ENCODE data around the gene GALNT18. TPM values are rescaled to one million over a fixed set of nuclear protein-coding genes. Genes with fewer than 3 reads are reported as not detected.

The GALNT18 gene
- total RNA-seq, 4 donors from 2014 or later, result 4.7 to 20.4 (median 14.1) TPM

DNA sequence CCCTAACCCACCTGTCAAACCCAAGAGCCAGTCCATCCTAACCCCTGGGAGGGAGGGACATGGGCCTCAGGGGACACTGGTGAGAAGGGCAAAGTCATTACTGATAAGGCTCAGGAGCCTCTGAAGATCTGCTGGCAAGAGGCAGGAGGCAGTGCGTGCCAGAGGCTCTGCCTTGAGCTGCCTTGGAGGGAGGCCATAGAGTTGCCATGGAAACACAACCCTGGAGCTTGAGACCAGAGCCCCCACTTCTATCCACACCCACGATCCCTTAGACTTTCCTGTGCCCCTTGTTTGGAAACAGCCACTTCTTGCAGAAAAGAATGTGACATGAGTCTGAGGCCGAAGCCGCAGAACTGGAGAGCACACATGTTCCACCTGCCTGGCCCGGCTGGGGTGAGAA is 179.0 kb downstream of the GALNT18 start:
- intact Hi-C loops (cut with DNase I), result no loop called here
- peaks cover 0 to 23% (median 11%) of the 10 kb centered on the region in 3 donors for H3K4me1 ChIP-seq
- no peak overlapping the region for H3K27ac ChIP-seq
- no peak for DNase-seq
- WGBS, 2 donors, result 81 to 96% methylated on average over 4 to 5 of the region's 5 CpGs
- no peaks in the 10 kb centered on the region for H3K9me3 ChIP-seq
- H3K36me3 ChIP-seq, result no peaks in the 10 kb centered on the region
- no peaks in the 10 kb centered on the region for H3K27me3 ChIP-seq
- TF ChIP-seq, protein P1, sequence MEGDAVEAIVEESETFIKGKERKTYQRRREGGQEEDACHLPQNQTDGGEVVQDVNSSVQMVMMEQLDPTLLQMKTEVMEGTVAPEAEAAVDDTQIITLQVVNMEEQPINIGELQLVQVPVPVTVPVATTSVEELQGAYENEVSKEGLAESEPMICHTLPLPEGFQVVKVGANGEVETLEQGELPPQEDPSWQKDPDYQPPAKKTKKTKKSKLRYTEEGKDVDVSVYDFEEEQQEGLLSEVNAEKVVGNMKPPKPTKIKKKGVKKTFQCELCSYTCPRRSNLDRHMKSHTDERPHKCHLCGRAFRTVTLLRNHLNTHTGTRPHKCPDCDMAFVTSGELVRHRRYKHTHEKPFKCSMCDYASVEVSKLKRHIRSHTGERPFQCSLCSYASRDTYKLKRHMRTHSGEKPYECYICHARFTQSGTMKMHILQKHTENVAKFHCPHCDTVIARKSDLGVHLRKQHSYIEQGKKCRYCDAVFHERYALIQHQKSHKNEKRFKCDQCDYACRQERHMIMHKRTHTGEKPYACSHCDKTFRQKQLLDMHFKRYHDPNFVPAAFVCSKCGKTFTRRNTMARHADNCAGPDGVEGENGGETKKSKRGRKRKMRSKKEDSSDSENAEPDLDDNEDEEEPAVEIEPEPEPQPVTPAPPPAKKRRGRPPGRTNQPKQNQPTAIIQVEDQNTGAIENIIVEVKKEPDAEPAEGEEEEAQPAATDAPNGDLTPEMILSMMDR (IDR thresholded peaks at IDR 0.05), result no peak
- TF ChIP-seq POLR2A (IDR thresholded peaks at IDR 0.05), result no peak
- H3K4me3 ChIP-seq, result no peak overlapping the region

DNA sequence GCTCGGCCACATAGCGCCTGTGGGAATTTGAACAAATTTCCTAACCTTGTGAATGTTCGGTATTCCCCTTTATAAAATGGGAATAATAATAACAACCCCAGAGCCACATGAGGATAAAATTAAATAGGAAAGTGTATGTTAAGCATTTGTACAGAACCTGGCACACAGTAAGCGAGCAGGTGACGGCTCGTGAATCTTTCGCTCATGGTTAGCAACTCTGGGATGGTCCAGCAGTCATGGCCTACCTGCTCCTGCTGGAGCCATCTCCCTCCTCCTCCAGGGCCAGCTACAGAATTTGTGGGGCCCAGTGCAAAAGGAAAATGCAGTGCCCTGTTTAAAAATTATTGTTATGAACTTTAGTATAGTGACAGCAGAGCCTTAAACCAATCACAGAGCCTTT is 180.3 kb downstream of the GALNT18 start:
- WGBS, 2 donors, result 93 to 96% methylated on average over 7 of the region's 7 CpGs
- TF ChIP-seq, protein P1 (IDR thresholded peaks at IDR 0.05), result no peak
- TF ChIP-seq POLR2A (IDR thresholded peaks at IDR 0.05), result no peak
- Histone ChIP-seq H3K27me3 (peaks cover 0 to 3% (median 0%) of the 10 kb centered on the region in 4 donors), H3K36me3 (no peaks in the 10 kb centered on the region), H3K4me3 (no peak overlapping the region), H3K27ac (no peak overlapping the region), H3K4me1 (peaks cover 0 to 23% (median 11%) of the 10 kb centered on the region in 3 donors), H3K9me3 (no peaks in the 10 kb centered on the region)
- intact Hi-C loops (cut with DNase I), result no loop called here
- no peak for DNase-seq

DNA sequence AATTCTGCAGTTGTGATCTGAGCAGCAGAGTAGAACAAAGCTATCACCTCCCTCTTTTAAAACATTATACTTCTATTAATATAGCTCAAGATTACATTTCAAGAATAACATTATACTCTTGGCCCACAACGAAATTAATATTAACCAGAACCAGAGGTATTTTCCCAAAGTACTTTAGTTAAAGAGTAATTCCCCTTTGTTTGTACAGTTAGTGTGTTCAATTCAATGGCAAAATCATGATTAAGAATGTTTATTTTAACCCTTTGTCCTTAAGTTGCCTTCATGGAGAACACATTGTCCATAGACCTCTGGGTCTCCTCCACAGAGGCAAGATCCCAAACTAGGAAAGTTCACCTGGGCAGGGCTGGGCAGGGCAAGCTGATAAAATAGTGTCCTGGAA is 180.7 kb downstream of the GALNT18 start:
- Histone ChIP-seq H3K4me1 (peaks cover 0 to 23% (median 11%) of the 10 kb centered on the region in 3 donors), H3K27me3 (peaks cover 0 to 3% (median 0%) of the 10 kb centered on the region in 4 donors), H3K36me3 (no peaks in the 10 kb centered on the region), H3K27ac (no peak overlapping the region), H3K4me3 (no peak overlapping the region), H3K9me3 (no peaks in the 10 kb centered on the region)
- 72 to 88% methylated on average over 1 of the region's 1 CpG for WGBS, 2 donors
- no peak for DNase-seq
- TF ChIP-seq, protein P1 (IDR thresholded peaks at IDR 0.05), result no peak
- TF ChIP-seq POLR2A (IDR thresholded peaks at IDR 0.05), result no peak
- intact Hi-C loops (cut with DNase I), result no loop called here

DNA sequence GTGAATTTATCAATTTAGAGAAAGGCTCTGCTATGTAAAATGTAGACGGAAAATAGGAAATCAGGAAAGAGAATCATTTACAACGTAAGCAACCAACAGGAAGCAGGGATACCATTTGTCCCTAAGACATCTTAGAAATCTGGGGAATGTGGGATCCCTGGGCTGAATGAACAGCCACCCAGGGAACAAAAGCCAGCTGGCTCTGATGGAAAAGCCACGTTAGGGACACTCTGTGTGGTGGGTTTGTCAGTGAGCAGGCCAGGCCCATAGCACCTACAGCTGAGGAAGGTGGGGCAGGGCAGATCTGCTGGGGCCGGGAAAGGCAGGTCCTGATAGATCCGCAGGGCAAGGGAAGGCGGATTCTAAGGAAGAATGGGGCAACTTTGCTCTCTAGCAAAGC is 181.7 kb downstream of the GALNT18 start:
- WGBS, 2 donors, result 81 to 86% methylated on average over 4 to 6 of the region's 6 CpGs
- no peaks in the 10 kb centered on the region for H3K9me3 ChIP-seq
- no peak overlapping the region for H3K27ac ChIP-seq
- TF ChIP-seq, protein P1 (IDR thresholded peaks at IDR 0.05), result no peak
- TF ChIP-seq POLR2A (IDR thresholded peaks at IDR 0.05), result no peak
- intact Hi-C loops (cut with DNase I), result no loop called here
- no peaks in the 10 kb centered on the region for H3K36me3 ChIP-seq
- H3K4me1 ChIP-seq, result peaks cover 0 to 17% (median 11%) of the 10 kb centered on the region in 3 donors
- no peak overlapping the region for H3K4me3 ChIP-seq
- peaks cover 0 to 3% (median 0%) of the 10 kb centered on the region in 4 donors for H3K27me3 ChIP-seq
- no peak for DNase-seq

DNA sequence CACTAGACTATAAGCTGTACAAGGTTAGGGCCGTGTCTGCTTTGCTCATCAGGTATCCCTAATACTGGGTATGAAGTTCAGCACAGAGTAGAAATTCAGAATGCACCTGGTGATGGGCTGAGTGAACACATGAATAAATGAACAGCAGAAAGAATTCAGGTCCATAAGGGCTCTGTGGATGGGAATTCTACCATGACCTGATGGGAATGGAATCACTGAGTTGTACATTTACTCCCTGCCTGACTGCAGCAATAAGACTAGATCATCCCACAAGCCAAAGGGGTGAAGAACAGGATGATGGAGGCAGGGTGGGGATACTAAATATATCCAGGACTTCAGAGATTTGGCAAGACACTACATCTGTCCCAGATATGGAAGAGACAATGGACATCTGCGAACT is 182.2 kb downstream of the GALNT18 start:
- TF ChIP-seq, protein P1 (IDR thresholded peaks at IDR 0.05), result no peak
- TF ChIP-seq POLR2A (IDR thresholded peaks at IDR 0.05), result no peak

More for the DNA sequence above, 182.2 kb downstream of the GALNT18 start:
- WGBS, 2 donors, result 97 to 100% methylated on average over 2 of the region's 2 CpGs
- no peak for DNase-seq
- peaks cover 0 to 12% (median 6%) of the 10 kb centered on the region in 3 donors for H3K4me1 ChIP-seq
- no peak overlapping the region for H3K27ac ChIP-seq
- intact Hi-C loops (cut with DNase I), result no loop called here
- H3K27me3 ChIP-seq, result peaks cover 0 to 3% (median 0%) of the 10 kb centered on the region in 4 donors
- no peaks in the 10 kb centered on the region for H3K9me3 ChIP-seq
- no peaks in the 10 kb centered on the region for H3K36me3 ChIP-seq
- no peak overlapping the region for H3K4me3 ChIP-seq
